HG03135 (cell line): Measurements from ENCODE around the gene C5orf46.
A peak's percentile ranks its signal among the peaks of the same experiment; 100 is the strongest.
"Not testable (repeated sequence)": the region's sequence is repeated elsewhere in the genome, so short reads cannot be mapped to it uniquely, and the experiment has no call there.

Source experiments
- ATAC-seq: cut with Tn5 transposase; IDR thresholded peaks from one replicate; pipeline ENCODE4 v1.9.1; 2021; ENCODE audit warnings: mild to moderate bottlenecking, moderate library complexity; ENCODE audit not compliant: unreplicated experiment

The C5orf46 gene

DNA sequence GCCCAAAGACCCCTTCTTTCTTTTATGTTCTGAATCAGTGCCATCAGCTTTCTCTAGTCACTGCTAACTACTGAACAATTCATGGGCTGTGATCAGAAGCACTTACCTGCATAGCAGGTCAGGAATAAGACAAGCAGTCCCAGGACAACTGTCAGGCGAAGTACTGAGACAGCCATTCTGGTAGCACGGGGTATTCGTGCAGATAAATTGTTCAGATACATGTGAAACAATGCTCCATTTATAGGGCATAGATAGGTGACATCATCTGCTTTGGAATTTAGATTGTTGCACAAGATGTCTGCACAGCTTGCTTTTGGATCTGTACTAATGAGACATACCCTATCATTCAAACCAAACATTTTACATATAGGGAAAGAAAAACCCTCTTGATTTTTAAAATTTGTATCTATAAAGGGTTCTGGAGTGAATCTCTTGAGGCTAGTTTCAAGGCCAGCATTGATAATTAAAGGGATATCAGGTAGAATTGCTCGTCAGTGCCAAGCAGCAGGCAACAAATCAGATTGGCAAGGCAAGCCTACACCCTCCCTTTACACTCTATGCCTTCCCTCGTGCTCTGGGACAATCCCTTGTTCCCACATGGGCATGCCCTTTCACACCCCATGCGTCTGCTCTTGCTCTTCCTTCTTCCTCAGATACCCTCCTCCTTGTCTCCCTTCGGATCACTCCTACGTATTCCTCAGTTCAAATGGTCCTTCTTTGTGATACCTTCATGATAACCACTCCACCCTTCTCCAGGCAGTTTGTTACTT lies at the start of gene C5orf46:
Gene C5orf46, minus strand, starts transcription at position 213 of the 770 bp plus-strand sequence. Its CDS starts 37 bp downstream, at position 176.
- no peak for ATAC-seq

DNA sequence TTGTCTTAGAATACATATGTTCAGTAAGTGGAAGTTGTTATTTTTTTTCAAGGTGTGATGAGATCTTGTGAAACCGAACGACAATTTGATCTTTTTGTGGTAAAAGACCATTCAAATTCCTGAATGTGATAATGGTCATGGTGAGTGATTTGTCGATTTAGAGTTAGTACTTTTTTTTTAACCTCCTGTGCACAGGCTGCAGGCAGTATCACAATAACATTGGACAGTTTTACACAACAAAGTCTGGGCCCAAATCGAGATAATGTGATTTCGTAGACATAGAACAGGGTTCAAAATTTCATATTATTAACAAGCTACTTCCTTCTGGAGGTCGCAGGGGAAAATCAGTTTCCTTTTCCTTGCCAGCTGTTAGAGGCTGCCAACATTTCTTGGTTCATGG lies 48.6 kb upstream of the C5orf46 start:
- ATAC-seq: no peak

DNA sequence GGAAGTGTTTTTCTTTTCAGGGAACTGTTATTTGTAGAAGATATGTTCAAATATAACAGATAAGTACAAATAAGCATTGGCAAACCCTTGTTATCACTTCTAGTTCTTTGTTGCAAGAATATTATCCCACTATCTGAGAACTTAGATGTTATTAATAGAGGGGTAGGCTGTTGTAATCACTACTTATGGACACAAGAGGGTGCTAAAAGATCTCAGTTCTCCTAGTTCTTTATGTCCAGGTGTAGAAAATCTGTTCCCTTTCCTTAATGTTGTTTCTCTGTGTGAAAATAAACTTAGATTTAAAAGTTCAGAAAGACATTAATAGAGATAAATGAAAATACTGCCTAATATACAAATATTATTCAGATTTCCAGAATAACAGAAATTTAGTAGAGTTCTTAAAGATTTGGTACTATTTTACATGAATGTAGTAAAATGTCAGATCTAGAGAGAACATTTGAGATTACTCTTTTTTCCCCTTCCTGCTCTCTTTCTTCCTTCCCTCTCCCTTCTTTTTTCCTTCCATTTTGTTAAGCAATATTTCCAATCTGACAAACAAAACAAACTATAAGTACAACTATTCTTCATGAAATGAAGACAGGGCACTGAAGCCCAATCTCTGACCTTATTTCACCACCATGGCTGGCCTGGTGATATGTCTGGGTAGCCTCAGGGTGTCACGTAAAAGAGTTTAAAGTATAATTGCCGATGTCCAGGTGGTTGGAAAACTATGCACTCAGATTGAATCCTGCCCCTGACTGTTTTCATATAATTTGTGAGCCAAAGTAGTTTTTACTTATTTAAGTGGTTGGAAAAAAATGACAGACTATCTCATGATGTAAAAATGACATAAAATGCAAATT lies 43.6 kb upstream of the C5orf46 start:
- ATAC-seq: no peak

DNA sequence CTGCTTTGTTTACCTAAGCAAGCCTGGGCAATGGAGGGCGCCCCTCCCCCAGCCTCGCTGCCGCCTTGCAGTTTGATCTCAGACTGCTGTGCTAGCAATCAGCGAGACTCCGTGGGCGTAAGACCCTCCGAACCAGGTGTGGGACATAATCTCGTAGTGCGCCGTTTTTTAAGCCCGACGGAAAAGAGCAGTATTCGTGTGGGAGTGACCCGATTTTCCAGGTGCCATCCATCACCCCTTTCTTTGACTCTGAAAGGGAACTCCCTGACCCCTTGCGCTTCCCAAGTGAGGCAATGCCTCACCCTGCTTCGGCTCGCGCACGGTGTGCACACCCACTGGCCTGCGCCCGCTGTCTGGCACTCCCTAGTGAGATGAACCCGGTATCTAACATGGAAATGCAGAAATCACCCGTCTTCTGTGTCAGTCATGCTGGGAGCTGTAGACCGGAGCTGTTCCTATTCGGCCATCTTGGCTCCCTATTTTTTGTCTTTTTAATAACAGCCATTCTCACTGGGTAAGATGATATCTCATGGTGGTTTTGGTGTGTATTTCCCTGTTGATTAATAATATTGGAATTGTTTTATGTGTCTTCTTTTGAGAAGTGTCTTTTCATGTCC lies 40.4 kb upstream of the C5orf46 start:
- not testable (repeated sequence) for ATAC-seq

DNA sequence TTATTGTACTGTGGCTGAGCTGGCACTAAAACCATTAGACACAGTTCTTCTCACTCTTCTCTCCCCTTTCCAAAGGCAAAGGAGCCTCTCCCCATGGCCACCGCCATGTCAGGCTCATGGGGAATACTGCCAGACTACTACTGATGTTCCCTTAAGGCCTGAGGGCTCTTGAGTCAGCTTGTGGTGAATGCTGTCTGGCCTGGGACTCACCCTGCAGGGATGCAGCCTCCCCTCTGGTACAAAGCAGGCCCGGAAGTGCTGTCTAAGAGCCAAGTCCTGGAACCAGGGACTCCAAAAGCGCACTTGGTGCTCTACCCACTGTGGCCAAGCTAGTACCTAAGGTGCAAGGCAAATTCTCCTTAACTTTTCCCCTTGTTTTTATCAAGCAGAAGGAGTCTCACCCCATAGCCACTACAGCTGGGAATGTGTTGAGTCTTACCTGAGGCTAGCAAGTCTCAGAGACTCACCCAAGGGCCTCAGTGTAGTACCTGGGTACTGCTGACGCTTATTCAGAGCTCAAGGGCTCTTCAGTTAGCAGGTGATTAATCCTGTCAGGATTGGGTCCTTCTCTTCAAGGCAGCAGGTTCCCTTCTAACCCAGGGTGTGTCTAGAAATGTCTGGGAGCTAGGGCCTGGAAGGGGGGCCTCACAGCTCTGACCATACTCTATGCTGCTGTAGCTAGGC lies 33.2 kb upstream of the C5orf46 start:
- ATAC-seq: no peak

DNA sequence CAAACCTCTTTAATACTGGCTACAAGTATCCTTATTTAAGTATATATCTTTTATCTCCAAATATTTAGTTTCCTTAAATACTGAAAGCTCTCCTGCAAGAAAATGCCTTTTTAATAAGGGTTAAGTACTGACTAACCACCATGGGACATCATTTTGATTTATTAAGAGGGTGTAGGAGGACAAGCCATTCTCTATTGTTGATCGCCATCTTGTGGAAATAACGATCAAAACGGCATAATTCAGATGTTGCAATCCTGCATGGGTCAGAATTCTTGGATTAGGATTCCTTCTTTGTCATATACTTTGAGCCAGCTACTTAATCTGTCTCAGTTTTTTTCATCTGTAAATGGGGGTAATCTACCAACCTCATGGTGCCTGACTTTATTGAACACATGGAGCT lies 28.7 kb upstream of the C5orf46 start:
- no peak for ATAC-seq

DNA sequence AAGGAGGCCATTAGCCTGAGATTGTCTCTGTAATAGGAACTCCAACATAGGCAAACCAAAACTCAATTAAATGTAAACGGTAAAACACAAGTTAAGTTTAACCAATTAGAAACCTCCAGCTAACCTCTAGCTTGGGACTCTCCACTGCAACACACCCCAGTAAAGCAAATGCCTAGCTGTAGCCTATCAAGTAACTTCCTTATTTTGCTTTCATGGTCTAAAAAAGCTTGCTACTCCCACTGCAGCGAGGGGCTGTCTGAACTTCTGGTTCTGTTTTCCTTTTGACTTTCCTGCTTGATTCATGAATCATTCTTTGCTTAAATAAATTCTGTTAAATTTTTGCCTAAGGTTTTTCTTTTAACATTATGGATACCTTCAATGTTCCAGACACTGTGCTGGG lies 24.4 kb upstream of the C5orf46 start:
- ATAC-seq: peak; percentile 62

DNA sequence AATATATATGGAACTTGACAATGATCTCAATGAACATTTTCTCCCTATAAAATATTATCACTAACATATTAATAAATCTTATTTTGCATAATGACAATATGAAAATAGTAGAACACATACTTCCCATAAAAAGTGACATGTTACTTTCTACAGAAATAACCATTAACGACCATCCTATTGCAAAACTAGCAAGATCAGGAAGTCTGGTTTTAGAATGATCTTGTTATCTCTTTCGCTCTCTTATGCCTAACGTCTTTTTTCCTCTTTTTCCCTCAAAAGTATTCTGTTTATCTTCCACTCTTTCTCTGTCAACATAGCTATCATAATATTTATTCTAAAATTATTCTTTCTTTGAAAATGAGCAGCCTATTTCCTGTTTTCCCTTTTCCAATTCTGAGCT lies 21.6 kb upstream of the C5orf46 start:
- ATAC-seq: no peak

DNA sequence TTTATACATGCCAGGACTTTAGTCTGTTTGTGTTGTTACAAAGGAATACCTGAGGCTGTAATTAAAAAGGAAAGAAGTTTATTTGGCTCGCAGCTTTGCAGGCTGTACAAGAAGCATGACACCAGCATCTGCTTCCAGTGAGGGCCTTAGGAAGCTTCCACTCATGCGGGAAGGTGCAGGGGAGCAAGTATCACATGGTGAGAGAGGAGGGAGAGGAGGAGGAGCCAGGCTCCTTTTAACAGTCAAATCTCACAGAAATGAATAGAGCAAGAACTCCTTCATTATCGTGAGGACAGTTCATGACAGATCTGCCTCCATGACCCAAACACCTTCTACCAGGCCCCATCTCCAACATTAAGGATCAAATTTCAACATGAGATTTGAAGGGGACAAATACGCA lies 18.7 kb upstream of the C5orf46 start:
- ATAC-seq: no peak

DNA sequence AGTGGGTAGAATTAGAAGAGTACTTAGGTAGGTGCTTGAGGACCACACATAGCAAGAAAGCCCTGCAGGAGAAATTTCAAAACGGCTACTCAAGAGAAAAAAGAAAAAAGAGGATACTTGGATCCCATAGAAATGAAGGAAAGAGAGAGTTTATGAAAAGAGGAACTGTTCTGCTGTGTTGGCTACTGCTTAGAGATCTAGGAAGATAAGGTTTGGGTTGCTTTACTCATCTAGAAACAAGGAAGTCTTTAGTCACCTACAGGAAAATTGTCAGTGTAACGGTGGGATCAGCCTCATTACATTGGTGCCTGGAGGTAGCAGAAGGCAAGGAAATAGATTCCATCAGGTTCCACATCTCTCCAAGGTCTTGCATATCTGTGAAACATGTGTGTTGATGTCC lies 14.8 kb upstream of the C5orf46 start:
- ATAC-seq: no peak

DNA sequence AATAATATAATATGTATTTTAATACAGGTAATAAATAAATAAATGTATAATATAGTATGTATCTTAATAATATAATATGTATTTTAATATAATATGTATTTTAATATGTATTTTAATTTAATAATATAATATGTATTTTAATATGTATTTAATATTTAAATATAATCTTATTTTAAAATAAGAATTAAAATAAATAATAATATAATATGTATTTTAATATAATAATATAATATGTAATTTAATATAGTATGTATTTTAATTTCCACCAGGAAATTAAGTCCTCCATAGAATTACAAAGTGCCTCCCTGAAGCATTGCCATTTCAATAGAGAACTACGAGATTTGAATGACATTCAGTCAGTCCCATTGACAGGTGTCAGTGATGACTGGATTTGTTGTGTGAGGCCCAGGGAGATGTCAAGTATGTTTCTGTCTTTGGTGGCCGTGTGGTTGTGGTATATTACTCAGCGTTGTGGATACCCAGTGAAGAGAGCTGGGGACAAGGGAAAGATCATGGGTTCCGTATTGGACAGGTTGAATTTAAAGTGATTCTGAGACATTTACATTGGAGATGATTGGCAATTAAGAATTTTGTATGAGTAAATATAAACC lies 14.2 kb upstream of the C5orf46 start:
- ATAC-seq: no peak

DNA sequence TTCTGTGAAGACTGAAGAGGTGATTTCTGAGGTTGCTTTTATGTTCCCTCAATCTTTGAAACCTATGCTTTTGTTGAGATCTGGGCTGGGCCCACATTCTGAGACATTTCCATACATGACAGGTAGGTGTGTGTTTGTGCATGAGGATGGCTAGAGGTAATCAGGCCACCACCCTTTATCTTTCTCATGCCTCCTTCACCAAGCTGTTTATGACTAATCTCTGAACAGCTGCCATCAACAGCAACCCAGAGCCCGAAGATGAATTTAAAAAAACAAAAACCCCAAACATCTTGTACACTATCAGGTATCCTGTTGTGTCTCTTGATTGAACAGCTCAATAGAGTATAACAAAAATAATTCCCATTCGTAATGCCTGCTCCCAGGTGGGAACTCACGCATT lies 12.6 kb upstream of the C5orf46 start:
- no peak for ATAC-seq

DNA sequence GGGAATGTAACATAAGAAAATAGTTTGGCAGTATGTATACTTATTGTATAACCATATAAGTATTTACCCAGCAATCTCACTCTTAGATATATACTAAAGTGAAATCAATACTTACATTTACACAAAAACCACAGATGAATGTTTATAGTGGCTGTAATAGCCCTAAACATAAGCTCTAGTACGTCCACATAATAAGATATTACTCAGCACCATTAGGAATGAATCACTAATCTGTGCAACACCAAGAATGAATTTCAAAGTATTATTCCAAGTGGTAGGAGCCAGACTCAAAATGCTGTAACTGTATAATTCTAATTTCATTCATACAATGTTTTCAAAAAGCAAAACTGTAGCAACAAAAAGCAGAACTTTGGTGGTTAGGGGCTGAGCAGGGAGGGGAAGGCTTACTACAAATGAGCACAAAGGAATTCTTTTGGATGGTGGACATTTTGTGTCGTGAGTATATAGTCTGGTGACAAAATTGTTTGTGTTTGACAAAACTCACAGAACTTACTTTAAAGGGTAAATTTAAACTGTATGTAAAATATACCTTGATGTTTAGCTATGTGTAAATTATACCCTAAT lies 11.9 kb upstream of the C5orf46 start:
- no peak for ATAC-seq

DNA sequence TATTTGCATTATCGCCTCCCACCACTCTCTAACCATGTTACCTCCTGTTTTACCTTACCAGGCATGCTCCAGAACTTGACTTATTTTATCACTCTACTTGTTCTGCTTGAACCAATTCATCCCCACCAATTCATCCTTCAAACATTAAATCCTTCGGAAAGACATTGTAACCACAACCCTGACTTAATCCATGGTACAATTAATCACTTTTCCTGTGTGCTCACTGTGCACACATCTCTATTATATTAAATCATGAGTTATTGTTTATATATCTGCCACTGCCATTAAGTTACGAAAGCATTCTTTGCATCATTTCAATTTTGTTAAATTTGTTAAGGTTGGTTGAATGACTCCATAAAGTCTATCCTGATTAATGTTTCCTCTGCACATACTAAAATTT lies 7.4 kb upstream of the C5orf46 start:
- ATAC-seq: no peak

DNA sequence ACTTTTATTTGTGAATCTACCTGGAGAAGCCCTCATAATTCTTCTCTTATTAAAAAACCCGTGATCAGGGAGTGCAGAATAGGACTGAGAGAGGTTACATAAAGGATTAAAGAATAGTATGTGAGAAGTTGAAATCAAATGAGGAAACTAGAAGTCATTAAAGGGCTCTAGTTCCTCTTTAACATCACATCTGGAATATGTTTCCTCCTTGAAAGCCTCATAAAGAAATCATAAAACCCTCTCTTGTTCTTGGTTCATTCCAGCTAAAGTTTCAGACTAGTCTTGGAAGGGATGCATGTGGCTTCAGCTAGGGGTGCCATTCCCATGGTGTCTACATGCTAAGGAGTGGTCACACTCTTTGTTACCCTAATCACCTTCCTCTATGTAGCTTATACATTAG lies 5.7 kb upstream of the C5orf46 start:
- ATAC-seq: no peak

DNA sequence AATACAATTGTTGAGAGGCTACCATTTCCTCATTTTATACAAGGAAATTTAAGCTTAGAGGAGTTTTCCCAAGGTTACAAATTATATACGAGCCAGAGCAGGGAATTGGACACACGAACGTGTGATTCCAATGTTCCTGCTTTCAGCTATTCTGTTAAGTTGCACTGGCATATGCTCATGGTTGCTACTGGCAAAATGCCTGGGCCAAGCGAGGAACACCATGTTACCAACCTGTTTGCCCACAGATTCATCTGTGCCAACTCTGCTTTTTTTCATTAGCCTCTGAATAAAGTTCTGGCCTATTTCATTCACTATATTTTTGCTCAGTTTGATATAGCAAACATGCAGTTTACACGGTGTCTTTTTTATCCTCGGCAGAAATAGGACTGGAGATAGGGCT lies 5.1 kb upstream of the C5orf46 start:
- no peak for ATAC-seq

DNA sequence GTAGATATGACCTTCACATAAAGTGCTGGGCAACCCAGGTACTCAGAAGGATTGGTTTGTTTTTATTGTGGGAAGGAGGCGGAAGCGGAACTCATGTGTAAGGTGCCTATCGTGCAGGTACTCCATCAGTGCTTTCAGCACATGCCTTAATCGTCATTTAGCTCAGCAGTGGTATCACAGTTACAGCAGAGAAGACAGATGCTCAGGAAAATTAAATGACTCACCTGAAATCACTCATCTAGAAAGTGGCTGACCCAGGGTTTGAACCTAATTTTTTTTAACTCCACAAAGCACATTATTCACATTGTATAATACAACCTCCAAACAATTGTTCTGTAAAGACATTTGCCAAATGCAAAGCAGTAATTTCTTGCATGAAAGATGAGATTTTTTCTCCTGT lies 2.2 kb downstream of the C5orf46 start:
- no peak for ATAC-seq

DNA sequence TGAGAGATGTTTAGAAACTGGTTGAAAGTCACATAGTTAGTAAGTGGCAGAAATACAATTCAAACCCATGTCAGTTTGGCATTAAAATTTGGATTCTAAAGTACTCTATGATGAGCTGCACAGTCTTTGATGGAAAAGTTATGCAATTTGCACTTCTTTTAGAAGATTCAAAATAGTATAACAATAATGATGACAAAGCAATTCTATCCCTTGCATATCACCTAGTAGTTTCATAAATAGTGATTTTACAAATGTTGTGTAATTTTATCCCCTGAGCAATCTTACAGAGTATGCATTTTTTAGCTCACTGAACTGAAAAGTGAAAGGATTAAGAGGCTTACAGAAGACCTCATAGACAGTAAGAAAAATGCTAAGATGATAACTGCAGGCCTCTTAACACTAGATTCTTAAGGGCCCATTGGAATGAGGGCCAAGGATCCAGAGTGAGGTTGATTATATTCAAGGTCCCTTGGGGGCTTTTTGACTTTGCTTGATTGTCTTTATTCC lies 3.7 kb downstream of the C5orf46 start:
- no peak for ATAC-seq

DNA sequence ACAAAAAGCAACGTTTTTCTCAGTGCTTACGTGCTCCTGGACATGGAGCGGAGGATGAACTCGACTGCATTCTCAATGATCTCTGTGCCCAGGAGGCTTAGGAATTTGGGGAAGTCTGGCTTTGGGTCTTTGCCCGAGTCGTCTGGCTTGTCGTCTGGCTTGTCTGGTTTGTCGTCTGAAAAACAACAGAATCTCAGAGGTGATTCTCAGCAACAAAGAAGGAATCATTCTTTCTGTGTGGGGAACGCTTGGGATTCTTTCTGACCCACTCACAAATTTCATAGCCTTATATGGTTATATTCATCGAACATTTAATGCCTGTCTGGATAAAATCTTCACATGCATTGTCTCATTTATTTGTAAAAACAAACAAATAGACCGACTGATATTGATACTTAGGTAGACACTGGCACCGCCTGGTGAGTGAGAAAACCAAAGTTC lies 4.7 kb downstream of the C5orf46 start:
- ATAC-seq: no peak

DNA sequence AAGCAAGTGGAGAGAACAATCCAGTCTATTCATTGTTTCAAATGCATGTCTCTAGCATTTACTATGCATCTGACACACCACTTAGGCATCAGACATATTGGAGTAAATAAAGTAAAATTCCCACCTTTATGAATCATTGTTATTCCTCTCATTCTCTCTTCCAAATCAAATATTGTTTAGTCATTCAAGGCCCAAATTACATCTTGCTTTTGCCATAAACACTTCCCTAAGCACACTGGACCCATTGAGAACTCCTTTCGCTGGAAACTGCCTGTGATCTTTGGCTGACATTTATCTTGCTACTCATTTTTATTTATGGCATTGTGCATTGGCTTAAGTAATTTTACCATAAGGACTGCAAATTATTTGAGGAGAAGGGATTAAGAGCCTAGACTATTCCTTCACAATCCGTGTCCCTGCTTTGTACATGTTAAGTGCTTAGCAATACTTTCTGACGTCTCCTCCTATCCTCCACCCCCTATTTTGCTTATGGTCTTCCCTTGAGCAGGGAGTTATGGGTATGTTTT lies 7.4 kb downstream of the C5orf46 start:
- ATAC-seq: no peak
